GM23248 (cell line): ENCODE data around the gene NUTF2.

Experiments used
- EZH2 ChIP-seq: fragments of 200-600 bp; sonication (generic); IDR thresholded peaks from 2 replicates; pipeline ENCODE4 v1.6.1; 2018; ENCODE audit warnings: antibody characterized with exemption, mild to moderate bottlenecking; ENCODE audit not compliant: insufficient read depth, poor library complexity, severe bottlenecking
- EZH2phosphoT487 ChIP-seq: fragments of 200-600 bp; sonication (generic); IDR thresholded peaks from 2 replicates; pipeline ENCODE4 v1.6.1; 2018; ENCODE audit warnings: antibody characterized with exemption, moderate library complexity, mild to moderate bottlenecking, low read depth; ENCODE audit not compliant: insufficient read depth

DNA sequence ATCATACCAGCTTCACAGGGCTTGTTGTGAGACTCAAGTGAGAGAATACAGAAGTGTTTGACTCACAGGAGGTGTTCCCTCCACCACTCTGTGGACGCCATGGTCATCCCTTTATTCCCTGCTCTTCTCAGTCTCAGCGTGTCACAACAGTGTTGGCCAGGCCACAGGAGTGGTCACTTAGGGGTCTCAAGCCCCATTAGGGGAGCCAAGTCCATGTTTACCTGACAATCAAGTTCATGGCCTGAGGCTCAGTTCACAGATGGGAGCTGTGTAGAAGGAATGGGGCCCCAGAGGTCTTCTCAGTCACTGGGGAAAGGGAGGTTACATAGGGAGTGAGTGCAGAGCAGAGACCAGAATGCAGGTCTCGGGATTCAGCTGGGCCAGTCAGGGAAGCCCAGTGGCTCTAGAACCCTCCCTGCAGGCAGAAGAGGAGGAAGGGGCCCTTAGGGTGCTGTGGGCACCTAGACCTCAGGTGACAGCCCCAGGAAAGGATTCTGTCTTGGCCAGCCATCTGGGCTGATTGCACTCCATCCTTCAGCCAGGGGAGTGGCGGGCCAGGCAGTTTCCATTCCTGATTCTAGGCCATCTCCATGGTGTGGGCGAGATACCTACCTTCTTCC is 10.3 kb downstream of the NUTF2 start:
- TF ChIP-seq EZH2 (no peak), EZH2phosphoT487 (no peak)
